GM19455 (cell line): ENCODE measurements around the gene MSL1.
A peak's percentile ranks its signal among the peaks of the same experiment; 100 is the strongest.
"Not testable (repeated sequence)": the region's sequence is repeated elsewhere in the genome, so short reads cannot be mapped to it uniquely, and the experiment has no call there.

ENCODE experiments used
- ATAC-seq: cut with Tn5 transposase; IDR thresholded peaks from one replicate; pipeline ENCODE4 v1.9.1; 2021; ENCODE audit not compliant: unreplicated experiment

Gene MSL1

GRCh38 chr17:40124279-40125141 is 2.7 kb downstream of the MSL1 start:
- ATAC-seq, result no peak

- no peak for ATAC-seq
These were observed 7.7 kb downstream of the MSL1 start for GRCh38 chr17:40129498-40129897.

- ATAC-seq, result no peak
These were observed 8.7 kb downstream of the MSL1 start for GRCh38 chr17:40130352-40131042.

GRCh38 chr17:40134184-40134583 is 12.4 kb downstream of the MSL1 start:
- no peak for ATAC-seq

GRCh38 chr17:40135817-40136216 is 14.0 kb downstream of the MSL1 start:
- ATAC-seq, result no peak

- peak; percentile 27 for ATAC-seq
These were observed 17.8 kb downstream of the MSL1 start for GRCh38 chr17:40139566-40140058.

- ATAC-seq, result not testable (repeated sequence)
These were observed 21.4 kb downstream of the MSL1 start for GRCh38 chr17:40143166-40143565.

GRCh38 chr17:40145476-40145875 is 23.7 kb downstream of the MSL1 start:
- no peak for ATAC-seq

GRCh38 chr17:40148527-40148926 is 26.8 kb downstream of the MSL1 start:
- ATAC-seq, result no peak

- ATAC-seq, result no peak
These were observed 28.5 kb downstream of the MSL1 start for GRCh38 chr17:40150276-40150675.

GRCh38 chr17:40151414-40151963 is 29.7 kb downstream of the MSL1 start:
- ATAC-seq, result no peak

- no peak for ATAC-seq
These were observed 31.9 kb downstream of the MSL1 start for GRCh38 chr17:40153603-40154236.

- ATAC-seq, result no peak
These were observed 36.2 kb downstream of the MSL1 start for GRCh38 chr17:40157973-40158372.

- ATAC-seq, result no peak
These were observed 36.8 kb downstream of the MSL1 start for GRCh38 chr17:40158438-40159013.

GRCh38 chr17:40159456-40159855 is 37.7 kb downstream of the MSL1 start:
- ATAC-seq, result no peak

GRCh38 chr17:40167685-40168261 is 46.0 kb downstream of the MSL1 start:
- ATAC-seq, result no peak

- no peak for ATAC-seq
These were observed 46.6 kb downstream of the MSL1 start for GRCh38 chr17:40168262-40168832.

GRCh38 chr17:40170325-40170724 is 48.6 kb downstream of the MSL1 start:
- ATAC-seq, result no peak

- ATAC-seq, result no peak
These were observed 50.0 kb downstream of the MSL1 start for GRCh38 chr17:40171750-40172149.

- no peak for ATAC-seq
These were observed 51.5 kb downstream of the MSL1 start for GRCh38 chr17:40173091-40173777.
